GM08714 (cell line): ENCODE results near the gene PDGFRB.

Experiments
- H3K4me3 ChIP-seq: fragments of 200-500 bp; sonication (Bioruptor generic); 2 replicates; pipeline ENCODE4 v1.5.1; 2014; ENCODE audit warnings: mild to moderate bottlenecking, low read length, inconsistent platforms
- ZNF274 ChIP-seq: IDR thresholded peaks from 2 replicates; pipeline ENCODE4 v1.6.1; 2012; ENCODE audit warnings: mild to moderate bottlenecking, low read depth, low read length

PDGFRB gene

GRCh38 chr5:150162142-150162513 is 6.5 kb upstream of the PDGFRB start:
- H3K4me3 ChIP-seq: no peak overlapping the region
- no peak for TF ChIP-seq ZNF274

GRCh38 chr5:150161242-150162141 is 5.8 kb upstream of the PDGFRB start:
- TF ChIP-seq ZNF274: no peak
- no peak overlapping the region for H3K4me3 ChIP-seq

GRCh38 chr5:150160448-150161081 is 4.9 kb upstream of the PDGFRB start:
- TF ChIP-seq ZNF274: no peak
- H3K4me3 ChIP-seq: no peak overlapping the region

- no peak for TF ChIP-seq ZNF274
- H3K4me3 ChIP-seq: no peak overlapping the region
These were observed 4.1 kb upstream of the PDGFRB start for GRCh38 chr5:150159741-150160179.

GRCh38 chr5:150159031-150159430 is 3.4 kb upstream of the PDGFRB start:
- TF ChIP-seq ZNF274: no peak
- no peak overlapping the region for H3K4me3 ChIP-seq

GRCh38 chr5:150158170-150158949 is 2.7 kb upstream of the PDGFRB start:
- no peak overlapping the region for H3K4me3 ChIP-seq
- TF ChIP-seq ZNF274: no peak

GRCh38 chr5:150157168-150157567 is 1.5 kb upstream of the PDGFRB start:
- no peak overlapping the region for H3K4me3 ChIP-seq
- TF ChIP-seq ZNF274: no peak

GRCh38 chr5:150156540-150156939 is 895 bp upstream of the PDGFRB start:
- TF ChIP-seq ZNF274: no peak
- no peak overlapping the region; the same call in 1 of the 2 replicates for H3K4me3 ChIP-seq

- no peak for TF ChIP-seq ZNF274
- peak overlapping the region; percentile 44; the same call in 1 of the 2 replicates for H3K4me3 ChIP-seq
These were observed 353 bp upstream of the PDGFRB start for GRCh38 chr5:150156027-150156368.

- H3K4me3 ChIP-seq: no peak overlapping the region
- no peak for TF ChIP-seq ZNF274
These were observed 972 bp downstream of the PDGFRB start for GRCh38 chr5:150154618-150155128.

GRCh38 chr5:150153957-150154617 is 1.6 kb downstream of the PDGFRB start:
- H3K4me3 ChIP-seq: no peak overlapping the region
- no peak for TF ChIP-seq ZNF274

- H3K4me3 ChIP-seq: no peak overlapping the region
- no peak for TF ChIP-seq ZNF274
These were observed 2.2 kb downstream of the PDGFRB start for GRCh38 chr5:150153483-150153882.

GRCh38 chr5:150152636-150153462 is 2.8 kb downstream of the PDGFRB start:
- H3K4me3 ChIP-seq: no peak overlapping the region
- TF ChIP-seq ZNF274: no peak
